Measurements from ENCODE around the gene GPHN. TPM values are rescaled to one million over a fixed set of nuclear protein-coding genes. Genes with fewer than 3 reads are reported as not detected.
"Not testable (repeated sequence)": the region's sequence is repeated elsewhere in the genome, so short reads cannot be mapped to it uniquely, and the experiment has no call there.

Gene GPHN
- total RNA-seq, 1 donor from 2014 or later = 33.9 TPM

DNA sequence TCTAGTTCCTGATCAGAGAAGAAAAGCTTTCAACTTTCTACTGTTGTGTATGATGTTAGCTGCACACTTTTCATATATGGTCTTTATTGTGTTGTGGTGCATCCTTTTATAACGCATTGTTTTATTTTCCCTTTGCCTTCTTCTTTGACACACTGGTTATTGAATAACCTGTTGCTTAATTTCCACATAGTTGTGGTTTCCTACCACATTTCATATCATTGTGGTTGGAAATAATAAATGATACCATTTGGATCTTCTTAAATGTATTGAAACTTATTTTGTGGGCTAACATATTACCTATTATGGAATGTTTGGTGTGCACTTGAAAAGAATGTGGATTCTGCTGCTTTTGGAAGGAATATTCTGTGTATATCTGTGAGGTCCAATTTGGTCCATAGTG lies 64.9 kb downstream of the GPHN start:
- intact Hi-C loops (cut with micrococcal nuclease) = no loop called here
- no peak overlapping the region for H3K27ac Mint-ChIP-seq

DNA sequence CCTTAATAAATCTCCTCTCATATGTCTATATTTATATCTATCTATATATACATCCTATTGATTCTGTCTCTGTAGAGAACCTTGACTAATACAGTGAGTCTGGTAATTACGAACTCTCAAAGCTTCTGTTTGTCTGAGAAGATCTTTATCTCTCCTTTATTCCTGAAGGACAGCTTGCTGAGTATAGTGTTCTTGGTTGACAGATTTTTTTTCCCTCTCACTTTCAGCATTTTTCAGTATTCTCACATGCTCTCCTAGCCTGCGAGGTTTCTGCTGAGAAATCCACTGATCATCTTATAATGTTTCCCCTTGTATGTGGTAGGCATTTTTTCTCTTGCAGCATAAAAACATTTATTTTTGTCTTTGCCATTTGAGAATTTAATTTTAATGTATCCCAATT lies 67.1 kb downstream of the GPHN start:
- H3K9me3 Mint-ChIP-seq = peaks cover 73% of the 10 kb centered on the region
- intact Hi-C loops (cut with micrococcal nuclease) = no loop called here
- H3K36me3 Mint-ChIP-seq (ENCODE audit: low read depth) = peaks cover 10% of the 10 kb centered on the region
- H3K27me3 Mint-ChIP-seq (ENCODE audit: low read depth) = no peaks in the 10 kb centered on the region
- H3K4me1 Mint-ChIP-seq (ENCODE audit: low read depth) = peaks cover 3% of the 10 kb centered on the region
- H3K27ac Mint-ChIP-seq = no peak overlapping the region
- no peak overlapping the region for H3K4me3 Mint-ChIP-seq (ENCODE audit: low read depth)
- DNase-seq (ENCODE audit: low spot score) = no peak

More for the DNA sequence above, 64.9 kb downstream of the GPHN start:
- H3K36me3 Mint-ChIP-seq (ENCODE audit: low read depth) = peaks cover 5% of the 10 kb centered on the region
- no peak for DNase-seq (ENCODE audit: low spot score)
- no peak overlapping the region for H3K4me3 Mint-ChIP-seq (ENCODE audit: low read depth)
- H3K27me3 Mint-ChIP-seq (ENCODE audit: low read depth) = no peaks in the 10 kb centered on the region
- peaks cover 3% of the 10 kb centered on the region for H3K4me1 Mint-ChIP-seq (ENCODE audit: low read depth)
- H3K9me3 Mint-ChIP-seq = peaks cover 56% of the 10 kb centered on the region

DNA sequence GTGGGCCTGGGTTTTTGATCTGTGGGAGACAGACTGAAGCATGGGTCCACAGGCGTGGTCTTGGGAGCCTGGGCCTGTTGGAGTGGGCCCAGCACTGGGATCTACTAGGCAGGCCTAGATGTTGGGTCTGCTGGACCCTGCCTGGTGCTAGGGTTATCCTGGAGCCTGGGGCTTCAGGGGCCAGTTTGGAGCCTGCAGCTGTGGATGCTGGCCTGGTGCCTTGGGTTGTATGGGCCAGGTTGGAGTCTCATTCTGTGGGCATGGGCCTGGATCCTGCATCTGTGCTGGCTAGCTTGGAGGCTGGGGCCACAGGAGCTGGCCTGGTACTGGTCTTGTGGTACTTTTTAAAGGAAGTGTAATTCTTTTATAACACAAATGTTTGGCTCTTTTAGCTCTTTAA lies 68.0 kb downstream of the GPHN start:
- Mint-ChIP-seq H3K9me3 (peaks cover 75% of the 10 kb centered on the region), H3K4me1 (ENCODE audit: low read depth) (peaks cover 5% of the 10 kb centered on the region), H3K36me3 (ENCODE audit: low read depth) (peaks cover 10% of the 10 kb centered on the region), H3K27me3 (ENCODE audit: low read depth) (no peaks in the 10 kb centered on the region), H3K27ac (no peak overlapping the region), H3K4me3 (ENCODE audit: low read depth) (no peak overlapping the region)
- intact Hi-C loops (cut with micrococcal nuclease) = no loop called here
- DNase-seq (ENCODE audit: low spot score) = no peak

- H3K4me3 Mint-ChIP-seq (ENCODE audit: low read depth); H3K36me3 Mint-ChIP-seq (ENCODE audit: low read depth); DNase-seq (ENCODE audit: low spot score); H3K27me3 Mint-ChIP-seq (ENCODE audit: low read depth); intact Hi-C loops (cut with micrococcal nuclease); H3K27ac Mint-ChIP-seq; H3K4me1 Mint-ChIP-seq (ENCODE audit: low read depth): not testable (repeated sequence)
- H3K9me3 Mint-ChIP-seq = peaks cover 55% of the 10 kb centered on the region
These were observed 79.8 kb downstream of the GPHN start for GRCh38 chr14:66587753-66588152.

- H3K4me3 Mint-ChIP-seq (ENCODE audit: low read depth) = no peak overlapping the region
- no peak for DNase-seq (ENCODE audit: low spot score)
- no peaks in the 10 kb centered on the region for H3K36me3 Mint-ChIP-seq (ENCODE audit: low read depth)
- intact Hi-C loops (cut with micrococcal nuclease) = no loop called here
- H3K27ac Mint-ChIP-seq = no peak overlapping the region
- no peaks in the 10 kb centered on the region for H3K27me3 Mint-ChIP-seq (ENCODE audit: low read depth)
- H3K4me1 Mint-ChIP-seq (ENCODE audit: low read depth) = peaks cover 7% of the 10 kb centered on the region
- H3K9me3 Mint-ChIP-seq = peaks cover 28% of the 10 kb centered on the region
These were observed 87.4 kb downstream of the GPHN start for GRCh38 chr14:66595394-66595793.

- no peak for DNase-seq (ENCODE audit: low spot score)
- no peak overlapping the region for H3K4me3 Mint-ChIP-seq (ENCODE audit: low read depth)
- H3K9me3 Mint-ChIP-seq = peaks cover 26% of the 10 kb centered on the region
- H3K27ac Mint-ChIP-seq = no peak overlapping the region
- H3K4me1 Mint-ChIP-seq (ENCODE audit: low read depth) = peaks cover 7% of the 10 kb centered on the region
- H3K36me3 Mint-ChIP-seq (ENCODE audit: low read depth) = no peaks in the 10 kb centered on the region
- H3K27me3 Mint-ChIP-seq (ENCODE audit: low read depth) = no peaks in the 10 kb centered on the region
- intact Hi-C loops (cut with micrococcal nuclease) = no loop called here
These were observed 88.5 kb downstream of the GPHN start for GRCh38 chr14:66596241-66596985.

DNA sequence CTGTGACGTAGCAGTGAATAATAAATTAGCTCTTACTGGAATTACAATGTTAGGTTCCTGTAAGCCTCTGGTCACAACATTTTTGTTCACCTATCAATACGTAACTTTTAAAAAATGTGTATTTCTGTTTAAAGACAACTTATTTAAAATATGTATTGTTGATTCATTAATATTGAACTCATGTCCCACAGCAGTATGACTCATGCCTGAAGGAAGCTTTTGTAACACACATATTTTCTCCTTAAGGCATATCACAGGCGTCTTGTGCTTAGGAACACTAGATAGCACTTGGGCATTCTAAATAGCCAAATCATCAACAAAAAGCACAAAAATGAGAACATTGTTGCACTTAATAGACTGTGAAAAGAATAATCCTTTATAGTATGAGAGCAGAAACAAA lies 92.5 kb downstream of the GPHN start:
- Mint-ChIP-seq H3K27me3 (ENCODE audit: low read depth) (no peaks in the 10 kb centered on the region), H3K27ac (no peak overlapping the region), H3K9me3 (no peaks in the 10 kb centered on the region), H3K4me1 (ENCODE audit: low read depth) (peaks cover 6% of the 10 kb centered on the region), H3K4me3 (ENCODE audit: low read depth) (no peak overlapping the region), H3K36me3 (ENCODE audit: low read depth) (no peaks in the 10 kb centered on the region)
- intact Hi-C loops (cut with micrococcal nuclease) = loop anchor here (5.0 kb wide), 1 partner anchor 93 kb away; the partner anchor contains the start of gene GPHN
- DNase-seq (ENCODE audit: low spot score) = no peak

DNA sequence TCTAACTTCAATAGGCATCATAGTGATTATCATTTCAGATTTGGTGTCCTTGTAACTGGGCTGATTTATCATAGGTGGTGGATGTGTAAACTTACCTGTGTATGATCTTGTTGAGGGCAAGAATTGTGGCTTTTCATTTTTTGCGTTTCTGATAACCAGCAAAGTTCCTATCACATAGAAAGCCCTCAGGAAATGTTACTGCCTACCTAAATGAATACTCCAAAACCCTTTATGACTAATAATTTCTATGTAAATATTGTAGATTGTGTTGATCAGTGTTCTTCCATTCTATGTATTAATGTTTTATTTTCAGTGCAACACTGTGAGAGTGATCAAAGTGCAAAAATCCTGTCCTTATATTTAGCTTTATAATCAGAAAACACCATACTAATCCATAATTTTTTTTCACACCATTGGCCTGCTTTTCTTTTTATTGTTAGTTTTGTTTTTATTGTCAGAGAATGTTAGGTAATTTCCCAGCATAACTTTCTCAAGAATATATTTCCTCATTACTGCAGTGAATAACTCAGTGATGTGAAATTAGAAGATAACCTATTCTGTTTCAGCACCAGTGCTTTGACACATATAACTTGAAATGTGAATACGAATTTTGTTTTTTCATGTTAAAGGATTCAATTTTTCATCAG lies 94.1 kb downstream of the GPHN start:
- peaks cover 4% of the 10 kb centered on the region for H3K27me3 Mint-ChIP-seq (ENCODE audit: low read depth)

GRCh38 chr14:66603945-66604344 lies 96.0 kb downstream of the GPHN start:
- Mint-ChIP-seq H3K27ac (no peak overlapping the region), H3K27me3 (ENCODE audit: low read depth) (peaks cover 12% of the 10 kb centered on the region), H3K36me3 (ENCODE audit: low read depth) (no peaks in the 10 kb centered on the region), H3K4me1 (ENCODE audit: low read depth) (peaks cover 12% of the 10 kb centered on the region), H3K4me3 (ENCODE audit: low read depth) (no peak overlapping the region), H3K9me3 (no peaks in the 10 kb centered on the region)
- intact Hi-C loops (cut with micrococcal nuclease) = loop anchor here (5.0 kb wide), 1 partner anchor 97 kb away; the partner anchor contains the start of gene GPHN
- DNase-seq (ENCODE audit: low spot score) = no peak

More for the DNA sequence above, 94.1 kb downstream of the GPHN start:
- H3K9me3 Mint-ChIP-seq = no peaks in the 10 kb centered on the region
- H3K27ac Mint-ChIP-seq = no peak overlapping the region
- no peak for DNase-seq (ENCODE audit: low spot score)
- peaks cover 12% of the 10 kb centered on the region for H3K4me1 Mint-ChIP-seq (ENCODE audit: low read depth)
- intact Hi-C loops (cut with micrococcal nuclease) = loop anchor here (5.0 kb wide), 1 partner anchor 95 kb away; the partner anchor contains the start of gene GPHN
- H3K36me3 Mint-ChIP-seq (ENCODE audit: low read depth) = no peaks in the 10 kb centered on the region
- H3K4me3 Mint-ChIP-seq (ENCODE audit: low read depth) = no peak overlapping the region

DNA sequence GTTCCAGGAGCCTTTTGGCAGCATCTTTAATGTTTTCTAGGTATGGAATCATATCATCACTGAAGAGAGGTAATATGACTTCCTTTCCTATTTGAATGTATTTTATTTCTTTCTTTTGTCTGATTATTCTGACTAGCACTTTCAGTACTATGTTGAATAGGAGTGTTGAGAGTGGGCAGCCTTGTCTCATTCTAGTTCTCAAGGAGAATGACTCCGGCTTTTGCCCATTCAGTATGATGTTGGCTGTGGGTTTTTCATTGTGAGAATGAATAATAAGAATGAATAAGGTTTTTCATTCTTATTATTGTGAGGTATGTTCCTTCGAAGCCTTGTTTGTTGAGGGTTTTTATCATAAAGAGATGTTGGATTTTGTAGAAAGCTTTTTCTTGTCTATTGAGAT lies 98.9 kb downstream of the GPHN start:
- H3K27ac Mint-ChIP-seq = no peak overlapping the region
- H3K27me3 Mint-ChIP-seq (ENCODE audit: low read depth) = peaks cover 12% of the 10 kb centered on the region
- no peak for DNase-seq (ENCODE audit: low spot score)
- no peaks in the 10 kb centered on the region for H3K9me3 Mint-ChIP-seq
- intact Hi-C loops (cut with micrococcal nuclease) = no loop called here
- no peaks in the 10 kb centered on the region for H3K36me3 Mint-ChIP-seq (ENCODE audit: low read depth)
- H3K4me3 Mint-ChIP-seq (ENCODE audit: low read depth) = no peak overlapping the region
- H3K4me1 Mint-ChIP-seq (ENCODE audit: low read depth) = peaks cover 22% of the 10 kb centered on the region

DNA sequence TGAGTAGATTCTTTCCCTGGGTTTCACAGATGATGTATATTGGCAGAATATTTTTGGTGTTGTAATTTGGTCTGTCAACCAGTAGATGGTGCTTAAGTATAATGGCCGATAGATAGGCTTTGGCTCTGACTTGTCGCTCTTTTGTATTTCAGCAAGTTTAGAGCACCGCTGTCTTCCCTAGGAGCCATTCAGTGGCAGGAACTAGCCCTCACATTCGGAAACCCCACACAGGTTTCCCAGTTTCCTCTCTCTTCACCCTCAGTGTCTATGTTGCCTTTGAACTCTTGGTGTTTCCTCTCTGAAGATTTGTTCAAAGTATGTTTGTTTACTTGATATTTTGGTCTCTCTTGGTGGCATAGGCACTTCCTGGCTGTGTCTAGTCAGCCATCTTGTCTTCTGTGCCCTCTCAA lies 102.2 kb downstream of the GPHN start:
- Mint-ChIP-seq H3K4me3 (ENCODE audit: low read depth) (no peak overlapping the region), H3K4me1 (ENCODE audit: low read depth) (peaks cover 16% of the 10 kb centered on the region), H3K27ac (no peak overlapping the region), H3K27me3 (ENCODE audit: low read depth) (peaks cover 12% of the 10 kb centered on the region), H3K36me3 (ENCODE audit: low read depth) (no peaks in the 10 kb centered on the region), H3K9me3 (no peaks in the 10 kb centered on the region)
- intact Hi-C loops (cut with micrococcal nuclease) = loop anchor here (10.0 kb wide), 1 partner anchor 135 kb away; no protein-coding TSS in a partner anchor
- no peak for DNase-seq (ENCODE audit: low spot score)

GRCh38 chr14:66613344-66613743 lies 105.4 kb downstream of the GPHN start:
- H3K4me3 Mint-ChIP-seq (ENCODE audit: low read depth) = no peak overlapping the region
- H3K36me3 Mint-ChIP-seq (ENCODE audit: low read depth) = no peaks in the 10 kb centered on the region
- H3K9me3 Mint-ChIP-seq = peaks cover 22% of the 10 kb centered on the region
- no peak for DNase-seq (ENCODE audit: low spot score)
- peaks cover 10% of the 10 kb centered on the region for H3K4me1 Mint-ChIP-seq (ENCODE audit: low read depth)
- H3K27ac Mint-ChIP-seq = no peak overlapping the region
- intact Hi-C loops (cut with micrococcal nuclease) = loop anchor here (10.0 kb wide), 1 partner anchor 131 kb away; no protein-coding TSS in a partner anchor
- no peaks in the 10 kb centered on the region for H3K27me3 Mint-ChIP-seq (ENCODE audit: low read depth)

GRCh38 chr14:66619952-66620351 lies 112.0 kb downstream of the GPHN start:
- Mint-ChIP-seq H3K4me3 (ENCODE audit: low read depth) (no peak overlapping the region), H3K9me3 (peaks cover 29% of the 10 kb centered on the region), H3K36me3 (ENCODE audit: low read depth) (no peaks in the 10 kb centered on the region), H3K4me1 (ENCODE audit: low read depth) (peaks cover 4% of the 10 kb centered on the region), H3K27ac (no peak overlapping the region), H3K27me3 (ENCODE audit: low read depth) (no peaks in the 10 kb centered on the region)
- no peak for DNase-seq (ENCODE audit: low spot score)
- intact Hi-C loops (cut with micrococcal nuclease) = loop anchor here (5.0 to 10.0 kb wide), 2 partner anchors 125 to 497 kb away; no protein-coding TSS in a partner anchor

All from activated T-helper 2 cell treated with anti-CD3 and anti-CD28 coated beads, Interferon-gamma antibody, Interleukin-2, Interleukin-4, amounts not matched to agents 10 μg/mL and 5 μg/mL and 100 μg/mL, durations not matched to agents 14 hours and 24 hours and 36 hours (primary cell).